PC-9 (cell line): ENCODE measurements around the gene CYS1.

Experiments
- CTCF ChIP-seq: fragments of 200-600 bp; sonication (generic); conservative IDR thresholded peaks from 2 replicates; pipeline ENCODE4 v1.6.1; 2017; ENCODE audit warnings: mixed run types, antibody characterized with exemption, mild to moderate bottlenecking, moderate library complexity
- EZH2 ChIP-seq: fragments of 200-600 bp; sonication (generic); IDR thresholded peaks from 2 replicates; pipeline ENCODE4 v1.8.0; 2017; ENCODE audit warnings: antibody characterized with exemption, low read depth

- TF ChIP-seq CTCF, result no peak
- TF ChIP-seq EZH2, result no peak
Measured at GRCh38 chr2:10038123-10038522, 42.1 kb downstream of the CYS1 start.
